Middle frontal gyrus (tissue), 1 donor: ENCODE results near the gene BEND7.

Source experiments
- DNase-seq: peaks from one replicate; pipeline ENCODE4 v3.0.0-alpha.2; 2015; ENCODE audit warnings: low spot score; ENCODE audit errors: extremely low spot score

The BEND7 gene

DNA sequence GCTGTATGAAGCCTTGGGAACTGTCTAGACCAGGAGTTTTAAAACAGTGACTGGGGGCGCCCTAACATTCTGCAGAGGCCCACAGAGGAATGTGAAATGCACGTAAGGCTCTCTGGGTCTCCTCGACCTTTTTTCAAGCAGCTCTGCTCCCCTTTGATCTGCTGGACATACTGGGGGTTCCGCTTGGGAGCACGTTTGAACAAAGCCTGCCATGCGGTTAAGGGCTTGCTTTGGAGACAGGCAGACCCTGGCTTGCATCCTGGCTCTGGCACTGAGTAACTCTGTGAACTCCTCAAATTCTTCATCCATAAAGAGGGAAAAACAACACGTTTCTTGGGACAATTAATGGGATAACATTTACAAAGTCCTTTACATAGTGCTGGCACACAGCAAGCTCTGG, 7.8 kb downstream of the BEND7 start:
- DNase-seq, result no peak

DNA sequence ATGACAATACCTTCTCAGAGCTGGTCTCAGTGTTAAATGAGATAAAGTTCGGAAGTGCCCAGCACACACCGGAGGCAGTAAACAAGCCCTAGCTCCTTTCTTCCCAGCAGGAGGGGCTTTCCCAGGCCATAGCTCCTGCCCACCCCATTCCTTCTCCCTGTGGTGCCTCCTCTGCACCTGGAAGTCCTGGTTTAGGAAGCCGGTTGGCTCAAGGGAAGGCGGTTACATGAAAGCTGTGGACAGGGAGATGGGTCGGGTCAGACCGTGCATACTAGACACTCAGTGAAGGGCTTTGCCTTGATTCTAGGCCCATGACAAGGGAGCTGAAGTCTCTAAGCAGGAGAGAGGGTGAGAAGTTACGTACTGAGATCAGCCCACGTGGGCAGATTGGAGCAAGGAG, 8.6 kb downstream of the BEND7 start:
- no peak for DNase-seq

DNA sequence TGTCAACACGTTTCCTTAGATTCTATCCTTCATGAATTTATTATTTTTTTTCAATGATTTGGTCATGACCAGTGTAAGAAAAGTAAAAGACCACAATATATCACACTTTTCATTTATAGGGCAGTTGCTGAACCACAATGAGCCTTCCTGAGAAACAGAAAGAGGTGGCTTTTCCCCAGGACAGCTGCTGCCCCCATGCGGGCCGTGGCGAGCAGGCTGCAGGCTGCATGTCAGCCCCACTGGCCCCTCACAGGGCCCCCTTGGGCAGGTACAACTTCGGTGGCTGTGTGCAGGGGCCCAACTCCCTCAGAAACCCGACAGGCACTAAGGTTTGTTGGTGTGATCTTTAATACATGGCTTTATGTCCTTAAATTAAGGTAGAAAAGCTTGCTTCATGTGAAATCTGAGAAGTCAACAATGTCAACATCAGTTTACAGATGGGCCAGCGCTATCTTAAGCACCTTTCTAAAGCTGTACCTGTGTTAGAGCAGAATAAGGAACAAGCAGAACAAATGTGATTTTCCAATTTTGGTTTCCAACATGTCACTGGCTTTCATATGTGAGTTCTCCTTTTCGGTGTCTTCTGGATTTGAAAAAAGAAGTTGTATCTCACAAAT, 10.6 kb downstream of the BEND7 start:
- DNase-seq, result no peak

DNA sequence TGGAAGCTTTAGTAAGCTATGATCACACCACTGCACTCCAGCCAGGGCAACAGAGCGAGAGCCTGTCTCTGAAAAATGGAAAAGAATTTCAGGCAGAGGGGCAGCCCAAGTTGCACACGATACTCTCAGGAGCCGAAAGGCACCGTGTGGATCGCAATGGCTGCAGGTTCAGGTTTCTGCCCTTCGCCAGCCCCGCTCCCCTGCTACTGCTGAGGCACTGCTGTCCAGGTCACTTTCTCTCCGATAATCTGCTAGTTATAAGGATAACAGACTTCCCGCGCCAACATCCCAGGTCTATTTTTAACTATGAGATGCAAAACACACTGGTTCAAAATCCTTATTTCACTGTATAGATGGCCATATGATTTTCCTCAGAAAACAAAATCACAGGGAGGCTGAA, 11.1 kb downstream of the BEND7 start:
- no peak for DNase-seq

DNA sequence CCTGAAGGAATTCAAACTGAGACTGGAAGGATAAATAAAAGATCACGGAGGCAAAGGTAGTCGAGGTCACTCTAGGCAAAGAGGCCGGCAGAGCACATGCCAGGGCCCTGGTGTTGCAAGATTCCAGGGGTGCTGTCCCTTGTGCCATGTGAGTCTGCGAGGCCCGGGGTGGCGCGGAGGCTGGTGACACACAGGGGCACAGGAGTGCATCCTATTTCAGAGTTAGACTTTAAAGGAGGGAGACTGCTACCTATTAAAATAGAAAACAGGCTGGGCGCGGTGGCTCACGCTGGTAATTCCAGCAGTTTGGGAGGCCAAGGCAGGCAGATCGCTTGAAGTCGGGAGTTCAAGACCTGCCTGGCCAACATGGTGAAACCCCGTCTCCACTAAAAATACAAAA, 12.6 kb downstream of the BEND7 start:
- DNase-seq, result no peak

DNA sequence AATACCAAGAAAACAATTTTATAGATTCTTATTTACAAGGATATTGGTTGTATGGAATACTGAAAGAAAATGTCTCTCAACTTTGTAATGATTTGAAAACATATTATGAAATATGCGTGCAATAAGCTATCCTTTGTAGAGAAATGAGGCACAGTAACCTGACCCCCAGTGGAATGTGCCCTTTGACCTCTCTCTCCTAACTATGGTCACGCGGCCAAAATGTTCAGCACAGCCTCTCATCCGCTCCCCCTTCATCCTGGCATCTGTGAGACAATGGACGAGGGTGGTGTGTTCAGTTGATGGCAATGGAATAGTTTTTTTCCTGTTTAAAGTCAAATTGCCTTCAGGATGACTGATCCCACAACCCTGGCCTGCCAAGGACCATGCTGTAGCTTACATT, 13.3 kb downstream of the BEND7 start:
- DNase-seq, result no peak

DNA sequence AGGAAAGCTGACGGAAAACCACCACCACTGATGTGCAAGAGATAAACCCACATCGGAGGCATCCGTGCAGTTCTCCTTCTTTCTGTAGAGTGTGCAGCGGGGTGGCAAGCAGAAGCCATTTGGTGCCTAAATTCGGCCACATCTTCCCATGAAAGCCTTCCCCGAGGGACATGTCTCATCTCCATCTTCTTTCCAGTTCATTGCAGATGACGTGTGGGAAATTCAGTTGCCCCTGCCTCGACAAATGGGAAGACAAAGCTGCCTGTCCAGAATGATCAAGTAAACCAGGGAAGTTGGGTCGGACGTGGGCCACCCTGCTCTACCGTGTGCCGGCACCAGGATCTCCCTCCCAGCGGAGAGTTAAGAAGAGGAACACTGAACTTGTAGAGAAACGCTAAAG, 14.5 kb downstream of the BEND7 start:
- no peak for DNase-seq

DNA sequence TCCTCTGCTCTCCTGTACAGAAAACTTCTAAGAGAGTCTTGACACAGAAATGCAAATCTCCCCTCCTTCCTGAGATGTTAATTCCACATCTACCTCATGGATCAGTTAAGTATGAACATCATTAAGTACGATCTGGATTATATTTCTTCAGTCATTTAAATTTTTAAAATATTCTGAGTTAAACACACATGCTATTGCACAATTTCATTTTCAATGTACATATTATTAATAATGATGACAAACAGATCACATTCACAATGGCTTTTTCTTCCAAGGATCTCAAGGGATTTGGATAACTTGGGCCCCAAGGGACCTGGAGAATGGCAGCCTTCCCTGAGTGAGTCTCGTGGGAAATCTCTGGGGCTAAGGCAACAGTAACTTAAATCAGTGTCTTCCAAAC, 16.2 kb downstream of the BEND7 start:
- DNase-seq, result no peak

DNA sequence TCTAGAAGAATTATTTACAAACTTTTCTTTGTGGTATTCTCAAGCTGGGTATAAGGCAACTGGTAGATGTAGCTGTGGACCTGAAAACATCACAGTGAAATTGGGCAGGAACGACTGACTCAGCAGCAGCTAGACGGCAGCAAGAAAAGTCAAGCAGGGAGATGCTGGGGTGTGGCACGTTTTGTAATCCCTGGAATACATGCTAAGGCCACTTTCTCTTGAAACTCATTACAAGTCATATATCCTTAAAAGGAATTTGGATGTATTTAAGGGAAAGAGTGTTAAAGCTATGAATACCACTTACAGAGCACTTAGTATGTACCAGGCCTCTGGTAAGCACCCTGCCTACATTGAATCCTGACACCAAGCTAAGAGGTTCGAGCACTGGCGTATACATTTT, 17.4 kb downstream of the BEND7 start:
- DNase-seq, result no peak

DNA sequence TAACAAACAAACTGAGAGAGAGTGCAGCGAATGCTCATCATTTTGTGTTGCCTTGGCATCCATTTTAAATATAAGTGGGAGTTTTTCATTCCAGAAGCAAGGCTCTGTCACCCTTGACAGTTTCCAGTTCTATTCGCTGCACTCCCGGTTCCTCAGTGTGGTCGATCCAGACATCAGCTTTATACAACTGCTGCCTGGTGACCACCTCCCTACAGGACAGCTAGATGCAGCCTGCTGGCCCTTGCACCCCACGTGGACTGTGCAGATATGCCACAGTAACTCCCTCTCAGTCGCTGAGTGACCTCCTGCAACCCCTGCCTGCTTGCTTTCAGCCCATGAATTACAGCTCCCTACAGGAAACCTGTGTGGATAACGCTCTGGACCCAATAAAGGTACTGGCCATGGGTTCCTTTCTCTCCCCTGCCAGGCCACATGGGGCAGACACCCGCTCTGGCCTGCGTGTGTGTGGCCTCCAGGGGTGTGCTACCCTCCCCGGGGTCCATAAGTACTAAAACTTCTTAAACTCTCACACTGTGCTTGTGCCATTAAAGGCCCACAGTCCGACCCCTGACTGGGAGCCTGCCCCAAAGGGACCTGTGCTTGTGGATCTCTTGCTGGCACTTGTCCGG, 23.6 kb downstream of the BEND7 start:
- DNase-seq, result no peak

DNA sequence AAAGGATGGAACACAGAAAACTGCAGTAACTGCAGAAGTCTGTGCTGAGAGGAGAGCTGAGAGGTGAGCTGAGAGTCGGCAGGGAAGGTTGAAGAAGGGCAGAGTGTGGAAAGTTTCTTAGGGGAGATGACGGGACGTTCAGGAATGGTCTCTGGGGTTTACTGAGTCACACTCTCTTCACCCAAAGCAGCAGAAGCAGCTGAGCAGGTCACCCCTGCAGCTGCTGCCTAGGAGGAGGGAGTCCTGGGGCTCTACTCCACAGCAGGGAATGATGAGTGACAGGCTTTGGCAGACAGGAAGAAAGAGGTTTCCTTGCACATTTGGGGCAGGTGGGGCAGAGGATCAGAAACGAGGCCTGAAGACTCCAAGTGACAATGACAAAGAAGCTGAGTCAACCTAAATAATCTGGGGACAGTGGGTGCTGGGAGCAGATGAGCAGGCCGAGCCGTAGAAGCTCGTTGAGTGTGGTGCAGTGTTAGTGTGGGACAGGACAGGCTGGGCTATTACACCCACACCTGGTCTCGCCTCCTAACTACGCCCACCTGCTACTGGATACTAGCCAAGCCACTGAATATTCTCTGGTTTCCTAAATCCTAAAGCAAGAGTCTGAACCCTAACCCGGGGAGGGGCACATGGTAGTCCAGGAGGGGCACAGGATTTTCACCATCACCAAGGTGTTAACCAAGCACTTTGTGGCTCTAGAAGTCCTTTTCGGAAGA, 24.9 kb downstream of the BEND7 start:
- no peak for DNase-seq

DNA sequence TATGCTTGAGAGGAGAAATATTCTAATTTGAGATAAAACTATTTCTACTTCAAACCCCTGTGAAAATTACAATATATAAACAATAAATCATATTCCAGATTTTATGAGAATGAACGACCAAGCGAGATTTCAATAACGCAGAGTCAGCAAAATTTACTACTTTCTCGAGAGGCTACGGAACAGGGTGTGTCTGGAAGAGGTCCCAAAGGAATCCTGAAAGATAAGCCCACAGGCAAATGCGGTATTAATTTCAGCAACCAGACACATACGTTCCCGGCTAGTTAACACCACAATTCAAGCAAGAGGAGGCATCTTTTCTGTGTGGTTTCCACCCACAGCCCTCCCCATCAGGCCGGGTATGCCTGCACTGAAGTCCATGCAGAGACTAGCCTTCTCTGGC, 26.4 kb downstream of the BEND7 start:
- no peak for DNase-seq

DNA sequence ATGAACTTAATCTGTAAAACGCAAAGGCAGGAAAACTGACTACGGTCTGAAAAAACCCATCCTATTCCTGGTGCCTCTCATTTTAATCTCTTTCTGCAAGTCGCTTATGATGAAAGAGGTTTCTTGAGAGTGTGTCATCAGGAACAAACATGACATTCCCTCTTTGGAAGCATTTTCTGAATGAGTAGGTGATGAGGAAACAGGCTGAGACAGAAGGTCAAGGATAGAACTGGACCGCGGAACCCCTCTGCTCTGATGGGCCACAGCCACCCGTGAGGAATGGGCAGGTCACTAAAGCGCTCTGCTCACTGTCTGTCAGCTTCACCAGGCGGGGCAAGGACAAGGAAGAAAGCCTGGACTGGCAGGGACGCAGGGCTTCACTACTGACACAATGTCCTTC, 28.6 kb downstream of the BEND7 start:
- no peak for DNase-seq

DNA sequence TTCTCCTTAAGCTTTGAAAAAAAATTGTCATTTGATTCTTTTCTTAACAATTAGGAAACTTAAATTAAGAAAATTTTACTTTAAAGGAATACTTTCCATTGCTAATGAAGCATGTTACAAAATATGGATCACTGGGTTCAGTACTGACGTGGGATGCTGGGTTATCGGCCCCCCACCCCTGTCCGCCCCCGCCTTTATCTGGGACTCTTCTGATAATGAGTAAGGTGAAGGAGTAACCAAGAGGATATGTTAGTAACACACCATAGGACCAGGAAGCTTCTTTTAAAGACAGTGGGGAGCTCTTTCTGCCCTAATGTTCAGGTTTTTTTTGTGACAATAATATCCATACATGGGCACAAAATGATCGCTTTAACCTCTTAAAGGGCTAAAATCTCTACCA, 29.7 kb downstream of the BEND7 start:
- no peak for DNase-seq

DNA sequence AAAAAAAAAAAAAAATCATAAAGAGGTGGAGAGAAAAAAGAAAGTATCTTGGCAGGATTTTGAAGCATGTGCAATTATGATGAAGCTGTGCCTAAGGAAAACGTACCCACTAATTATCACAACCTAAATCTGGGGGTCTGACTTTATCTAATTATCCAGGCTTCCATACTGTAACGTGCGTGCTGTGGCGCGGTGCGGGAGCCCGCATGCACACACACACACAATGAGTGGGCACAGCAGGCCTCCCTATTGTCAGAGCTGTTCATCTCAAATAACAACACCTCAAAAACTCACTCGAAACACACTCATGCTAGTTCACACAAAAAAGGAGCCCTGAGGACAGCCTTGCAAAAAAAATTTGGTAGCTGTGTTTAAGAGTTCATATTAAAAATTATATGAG, 31.9 kb downstream of the BEND7 start:
- DNase-seq, result no peak

DNA sequence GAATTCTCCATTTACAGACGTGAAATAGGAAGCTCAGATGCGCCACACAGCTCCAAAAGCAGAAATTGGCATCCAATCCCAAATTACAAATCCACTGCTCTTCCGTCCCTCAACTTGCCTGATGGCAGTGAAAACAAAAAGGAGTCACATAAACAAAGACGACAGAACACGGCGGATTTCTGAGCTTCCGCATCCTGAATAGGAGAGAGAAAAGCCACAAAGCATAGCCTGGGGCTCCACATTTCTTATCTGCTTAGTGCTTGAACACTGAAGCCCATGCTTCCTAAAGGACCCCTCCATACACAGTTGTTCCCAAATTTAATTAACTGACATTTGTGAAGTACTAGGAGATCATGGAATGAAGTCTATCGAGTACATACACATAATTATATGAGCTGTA, 32.6 kb downstream of the BEND7 start:
- no peak for DNase-seq

DNA sequence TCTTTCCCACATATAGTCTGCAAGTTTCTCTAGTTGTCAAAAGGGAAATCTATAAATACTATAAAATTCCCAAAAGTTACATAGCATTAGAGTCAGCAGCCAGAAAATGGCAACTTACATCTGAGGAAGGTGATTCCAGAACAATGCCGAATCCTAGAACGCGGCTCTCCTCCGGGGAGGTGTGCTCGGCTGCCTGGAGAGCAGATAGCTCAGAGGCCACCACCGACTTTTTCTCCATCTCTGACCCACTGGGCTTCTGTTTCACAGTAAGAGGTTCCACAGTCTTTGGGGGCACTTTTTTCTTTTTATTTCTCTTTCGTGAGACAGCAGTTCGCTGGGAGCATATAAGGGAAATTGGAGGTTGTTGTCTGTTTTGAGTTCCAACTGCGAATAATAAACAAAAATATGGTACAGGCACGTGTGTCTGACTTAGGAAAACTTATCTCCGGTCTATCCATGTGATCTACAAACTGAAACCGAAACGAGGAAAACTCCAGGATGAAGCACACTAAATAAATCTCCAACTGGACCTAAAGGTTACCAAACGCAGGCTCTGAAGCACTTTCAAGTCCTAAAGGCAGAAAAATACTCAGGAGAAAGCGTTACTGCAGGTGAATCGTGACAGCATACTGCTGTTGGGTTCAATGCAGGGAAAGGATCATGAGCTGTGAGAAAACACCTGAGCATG, 36.2 kb downstream of the BEND7 start:
- no peak for DNase-seq

DNA sequence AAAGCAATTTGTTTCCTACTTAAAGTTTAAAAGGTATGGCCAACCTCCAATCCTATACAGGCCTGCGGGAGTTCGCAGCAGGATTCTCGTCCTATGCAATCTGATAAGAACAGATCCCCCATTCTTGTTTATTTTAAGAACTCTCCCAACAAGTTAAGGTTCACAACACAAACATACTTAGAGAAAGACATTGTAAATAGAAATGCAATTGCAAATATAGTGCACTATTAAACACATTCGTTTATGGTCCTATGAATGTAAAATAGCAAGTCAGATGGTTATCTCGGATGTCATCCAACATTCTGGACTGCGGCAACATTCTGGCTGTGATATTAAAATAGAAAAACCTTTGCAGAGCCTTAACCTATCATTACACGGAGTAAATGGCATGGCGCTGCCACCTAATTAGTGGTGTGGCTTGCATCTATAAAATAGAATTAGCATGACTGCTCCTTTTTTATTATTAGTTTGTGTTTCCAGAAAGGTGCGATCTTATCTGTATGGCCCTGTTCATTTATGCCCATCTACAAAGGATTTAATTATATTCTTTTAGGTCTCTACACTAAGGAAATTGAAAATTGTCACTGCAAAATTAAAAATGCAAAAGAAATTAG, 37.0 kb downstream of the BEND7 start:
- DNase-seq, result no peak

DNA sequence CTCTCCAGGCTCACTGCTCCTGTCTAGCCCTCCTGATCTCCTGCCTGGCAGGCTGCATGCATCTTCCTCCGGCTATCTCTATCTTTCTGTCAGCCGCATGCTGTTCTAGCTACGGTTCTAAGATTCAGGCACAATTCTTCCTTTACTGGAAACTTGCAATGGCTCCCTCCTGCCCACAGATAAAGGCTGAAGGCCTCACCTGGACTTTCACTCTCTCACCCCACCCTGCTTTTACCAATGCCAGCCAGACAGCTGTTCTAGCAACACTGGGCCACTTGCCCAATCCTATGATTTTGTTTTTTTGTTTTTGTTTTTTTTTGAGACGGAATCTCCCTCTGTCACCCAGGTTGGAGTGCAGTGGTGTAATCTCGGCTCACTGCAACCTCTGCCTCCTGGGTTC, 38.3 kb downstream of the BEND7 start:
- no peak for DNase-seq

DNA sequence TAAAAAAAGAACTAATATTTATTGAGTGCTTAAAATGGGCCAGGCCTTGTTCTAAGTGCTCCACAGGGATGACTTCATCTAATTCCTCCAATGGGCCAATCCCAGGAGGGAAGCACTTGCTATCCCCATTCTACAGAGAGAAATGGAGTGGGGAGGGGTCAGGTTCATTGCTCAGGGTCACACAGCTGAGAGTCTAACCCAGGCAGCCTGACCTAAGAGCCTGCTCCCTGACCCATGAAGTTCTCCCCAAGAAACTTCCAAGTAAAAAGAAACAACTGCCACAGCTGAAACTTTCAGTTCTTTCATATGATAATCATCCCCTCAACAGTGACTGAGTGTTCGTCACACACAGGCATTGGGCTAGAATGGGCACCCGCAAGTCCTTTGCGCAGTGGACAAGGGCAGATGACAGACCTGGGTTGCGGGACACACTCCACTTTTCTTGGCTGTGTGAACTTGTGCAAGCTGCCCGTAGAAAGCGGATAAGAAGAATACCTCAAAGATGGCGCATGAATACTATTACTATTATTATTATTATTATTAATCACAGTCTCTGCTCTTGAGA, 39.7 kb downstream of the BEND7 start:
- DNase-seq, result no peak

DNA sequence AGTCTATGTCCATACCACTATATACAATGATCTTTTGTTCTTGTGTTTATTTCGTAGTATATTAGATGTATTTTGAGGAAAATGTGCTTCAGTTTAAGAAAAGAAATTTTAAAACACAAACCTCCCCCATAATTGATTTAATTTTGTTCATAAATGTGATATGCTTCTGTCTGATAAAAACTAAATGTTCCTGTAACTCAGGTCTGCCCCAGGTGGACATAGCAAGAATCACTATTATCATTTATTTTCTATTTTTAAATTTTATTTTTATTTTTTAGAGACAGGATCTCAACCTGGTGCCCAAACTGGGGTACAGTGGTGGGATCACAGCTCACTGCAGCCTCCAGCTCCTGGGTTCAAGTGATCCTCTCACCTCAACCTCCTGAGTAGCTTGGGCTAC, 43.2 kb downstream of the BEND7 start:
- no peak for DNase-seq

DNA sequence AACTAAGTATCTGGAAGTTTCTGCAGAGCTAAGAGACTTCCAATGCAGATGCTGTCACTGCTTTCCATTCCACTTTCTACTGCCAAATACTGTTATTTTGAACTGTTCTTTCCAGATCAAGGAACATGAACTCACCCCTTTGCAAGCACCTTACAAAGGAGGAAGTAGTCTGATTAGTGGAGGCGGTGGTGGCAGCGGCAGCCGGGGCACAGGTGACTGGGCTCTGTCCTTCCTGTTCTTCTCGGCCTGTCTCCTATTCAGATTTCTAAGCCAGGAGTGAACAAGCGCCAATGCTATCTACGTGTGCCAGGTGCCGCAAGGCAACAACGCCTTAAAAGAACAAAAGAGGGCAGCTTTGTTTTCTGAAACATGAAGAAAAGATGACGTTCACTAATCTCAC, 44.9 kb downstream of the BEND7 start:
- DNase-seq, result no peak
